AG04449 (cell line): ENCODE results near the gene RPL41.

Experiments
- CTCF ChIA-PET: fragments of 350-600 bp; formaldehyde crosslinking; extraction: SDS; loops from one replicate; lab custom pipeline; 2021; ENCODE audit warnings: antibody characterized with exemption; lab: Yijun Ruan, JAX
- POLR2A ChIA-PET: fragments of 400-600, 350-600 bp; formaldehyde crosslinking; extraction: SDS; loops from one replicate; lab custom pipeline; 2020; ENCODE audit warnings: antibody characterized with exemption, inconsistent platforms; lab: Yijun Ruan, JAX
- DNase-seq: peaks from one replicate; pipeline ENCODE4 v3.0.0-alpha.2; 2010; ENCODE audit warnings: low read depth, low spot score
- H3K4me3 ChIP-seq: 2 replicates; pipeline ENCODE4 v1.5.1; 2011; ENCODE audit warnings: low read depth, mild to moderate bottlenecking, control low read depth, low read length
- TF ChIP-seq, protein P1 (sequence below): IDR thresholded peaks from one replicate; pipeline ENCODE4 v1.5.1; 2011; ENCODE audit warnings: mild to moderate bottlenecking, moderate library complexity, low read length, control low read depth, inconsistent platforms; ENCODE audit not compliant: insufficient read depth; ENCODE audit errors: missing control alignments

Gene RPL41

DNA sequence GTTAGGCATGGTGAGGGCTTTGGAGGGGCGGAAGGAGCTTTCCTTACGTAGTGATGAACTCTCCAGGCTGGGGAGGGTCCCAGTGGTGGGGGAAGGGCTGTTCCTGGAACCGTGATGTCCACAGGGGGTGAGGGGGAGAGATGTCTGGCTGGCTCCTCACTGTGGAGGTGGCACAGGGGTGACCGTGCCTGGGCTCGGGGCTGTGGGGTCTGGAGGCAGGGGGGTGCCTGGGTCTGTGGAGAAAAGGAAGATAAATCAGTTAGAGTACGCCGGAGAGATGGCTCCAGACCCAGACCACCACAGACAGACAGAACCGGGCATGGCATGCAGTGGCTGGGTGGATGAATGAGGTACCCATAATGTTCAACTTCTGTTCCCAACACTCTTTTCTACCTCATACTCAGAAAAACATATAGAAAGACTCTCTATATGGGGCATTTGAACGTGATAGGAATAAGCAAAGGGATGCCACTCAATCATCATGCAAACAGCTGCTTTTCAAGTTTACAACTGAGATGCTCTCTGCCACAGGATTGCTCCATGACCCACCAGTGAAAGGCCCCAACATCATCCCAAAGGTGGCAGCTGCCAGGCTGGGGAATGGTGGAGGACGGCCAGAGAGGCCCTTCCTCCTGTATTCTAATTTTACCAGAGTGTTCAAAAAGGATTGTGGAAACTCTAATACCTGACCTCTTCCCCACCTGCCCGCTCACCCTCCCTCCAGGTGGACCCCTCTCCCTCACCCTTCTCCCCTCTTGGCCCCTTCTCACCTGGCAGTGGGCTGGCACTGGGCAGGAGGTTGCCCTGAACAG, 47.3 kb downstream of the RPL41 start:
- CTCF ChIA-PET, result interaction anchor here (2.2 to 3.3 kb wide), 2 partner anchors 37 to 45 kb away, joined by 8 to 15 read pairs; partner anchors contain the start of gene ZC3H10
- H3K4me3 ChIP-seq, result no peak overlapping the region
- no peak for DNase-seq
- POLR2A ChIA-PET, result interaction anchor here (0.6 to 3.8 kb wide), 10 partner anchors 9 to 58 kb away, joined by 3 to 13 read pairs (median 5); partner anchors contain the start of genes ESYT1, RNF41 and SMARCC2
- TF ChIP-seq, protein P1, sequence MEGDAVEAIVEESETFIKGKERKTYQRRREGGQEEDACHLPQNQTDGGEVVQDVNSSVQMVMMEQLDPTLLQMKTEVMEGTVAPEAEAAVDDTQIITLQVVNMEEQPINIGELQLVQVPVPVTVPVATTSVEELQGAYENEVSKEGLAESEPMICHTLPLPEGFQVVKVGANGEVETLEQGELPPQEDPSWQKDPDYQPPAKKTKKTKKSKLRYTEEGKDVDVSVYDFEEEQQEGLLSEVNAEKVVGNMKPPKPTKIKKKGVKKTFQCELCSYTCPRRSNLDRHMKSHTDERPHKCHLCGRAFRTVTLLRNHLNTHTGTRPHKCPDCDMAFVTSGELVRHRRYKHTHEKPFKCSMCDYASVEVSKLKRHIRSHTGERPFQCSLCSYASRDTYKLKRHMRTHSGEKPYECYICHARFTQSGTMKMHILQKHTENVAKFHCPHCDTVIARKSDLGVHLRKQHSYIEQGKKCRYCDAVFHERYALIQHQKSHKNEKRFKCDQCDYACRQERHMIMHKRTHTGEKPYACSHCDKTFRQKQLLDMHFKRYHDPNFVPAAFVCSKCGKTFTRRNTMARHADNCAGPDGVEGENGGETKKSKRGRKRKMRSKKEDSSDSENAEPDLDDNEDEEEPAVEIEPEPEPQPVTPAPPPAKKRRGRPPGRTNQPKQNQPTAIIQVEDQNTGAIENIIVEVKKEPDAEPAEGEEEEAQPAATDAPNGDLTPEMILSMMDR, result no peak

DNA sequence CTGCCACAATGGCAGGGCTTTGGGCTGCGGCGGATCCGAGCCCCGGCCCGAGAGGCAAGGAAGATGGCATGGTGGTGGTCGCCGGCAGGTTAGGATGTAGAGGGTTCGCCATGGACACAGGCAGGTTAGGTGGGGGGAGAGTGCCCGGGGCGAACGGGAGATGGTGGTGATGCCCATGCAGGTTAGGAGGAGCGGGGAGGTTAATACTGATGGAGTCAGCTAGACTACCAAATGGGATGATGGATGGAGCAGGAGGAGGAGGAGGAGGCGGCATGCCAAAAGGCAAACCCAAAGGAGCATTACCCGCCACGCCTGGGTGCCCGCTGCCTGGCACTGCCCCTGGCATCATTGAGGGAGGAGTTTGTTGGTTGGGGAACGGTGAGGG, 47.9 kb downstream of the RPL41 start:
- H3K4me3 ChIP-seq, result no peak overlapping the region
- TF ChIP-seq, protein P1, result no peak
- POLR2A ChIA-PET, result interaction anchor here (0.6 to 3.8 kb wide), 5 partner anchors 9 to 46 kb away, joined by 3 to 13 read pairs (median 10); partner anchors contain the start of gene ESYT1
- CTCF ChIA-PET, result interaction anchor here (2.2 to 2.6 kb wide), 2 partner anchors 25 to 45 kb away, joined by 8 to 13 read pairs; partner anchors contain the start of genes SMARCC2 and ZC3H10
- DNase-seq, result no peak

DNA sequence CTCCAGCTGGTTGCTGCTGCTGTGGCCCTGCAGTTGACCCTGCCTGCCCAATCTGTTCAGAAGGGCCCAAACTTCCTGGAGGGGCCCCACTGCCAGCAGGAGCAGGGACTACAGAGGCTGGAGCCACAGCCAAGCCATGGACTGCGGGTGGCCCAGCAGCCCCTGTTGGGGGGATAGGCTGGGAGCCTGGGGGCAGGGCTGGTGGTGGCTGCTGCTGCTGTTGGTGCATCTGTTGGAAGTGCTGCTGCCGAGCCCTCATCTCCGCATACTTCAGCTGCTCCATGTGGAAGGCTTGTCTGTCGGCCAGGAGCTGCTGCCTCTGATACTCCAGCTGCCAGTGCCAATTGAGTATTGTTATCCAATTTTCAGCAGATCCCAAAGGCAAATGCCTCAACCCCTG, 48.9 kb downstream of the RPL41 start:
- DNase-seq, result no peak
- ChIA-PET CTCF (interaction anchor here (1.2 to 2.6 kb wide), 3 partner anchors 24 to 118 kb away, joined by 4 to 13 read pairs (median 5); partner anchors contain the start of genes SMARCC2 and ZC3H10), POLR2A (interaction anchor here (0.7 to 1.3 kb wide), 3 partner anchors 18 to 40 kb away, joined by 4 to 6 read pairs (median 4); partner anchors contain the start of gene ESYT1)
- no peak overlapping the region for H3K4me3 ChIP-seq
- TF ChIP-seq, protein P1, result no peak
